ENCODE results near the gene ARPC1A. TPM values are rescaled to one million over a fixed set of nuclear protein-coding genes. Genes with fewer than 3 reads are reported as not detected.

The ARPC1A gene
- total and polyA plus RNA-seq, 2 of the 8 experiments (the other 6 are each of a cell fraction or from before 2014, with no cell fraction given) = 123 to 155 TPM

- TF ChIP-seq CHD7 (IDR thresholded peaks at IDR 0.05; ENCODE audit: insufficient replicate concordance, low read length) (no peak), NRF1 (IDR thresholded peaks at IDR 0.05; ENCODE audit: low read depth, low read length) (no peak), TEAD4 (IDR thresholded peaks at IDR 0.05; ENCODE audit: low read depth, low read length) (no peak), RFX5 (IDR thresholded peaks at IDR 0.05; ENCODE audit: borderline replicate concordance, low read depth, low read length) (no peak), TCF12 (IDR thresholded peaks at IDR 0.05; ENCODE audit: low read depth, low read length) (no peak), FOSL1 (IDR thresholded peaks at IDR 0.05; ENCODE audit: insufficient read depth, low read depth, low read length) (no peak), ATF3 (IDR thresholded peaks at IDR 0.05; ENCODE audit: insufficient read depth, low read depth, low read length) (no peak), POU5F1 (IDR thresholded peaks at IDR 0.05; ENCODE audit: low read depth, low read length) (no peak), MAFK (IDR thresholded peaks at IDR 0.05; ENCODE audit: low read depth, low read length) (no peak), PHF8 (conservative IDR thresholded peaks at IDR 0.05; ENCODE audit: low read depth, low read length) (no peak), USF2 (IDR thresholded peaks at IDR 0.05; ENCODE audit: low read length) (no peak)
Observed at GRCh38 chr7:99310004-99310403, 15.7 kb upstream of the ARPC1A start (continued).
